Subcutaneous adipose tissue (tissue), 4 donors: Measurements from ENCODE around the gene FEN1. TPM values are rescaled to one million over a fixed set of nuclear protein-coding genes. Genes with fewer than 3 reads are reported as not detected.

ENCODE experiments used
- CTCF ChIP-seq: fragments of 450-650 bp; IDR thresholded peaks from one replicate; pipeline ENCODE4 v1.5.1; 2016; ENCODE audit warnings: low read depth, mild to moderate bottlenecking, control low read depth, antibody characterized with exemption, moderate library complexity
- total RNA-seq, 4 donors: library from RNA; depleted of rRNA; stranded (reverse); fragments of >200 nt; gene quantifications; one replicate each; pipeline ENCODE4 v1.1.0, GENCODE V29; 2016

FEN1 gene
- total RNA-seq, 4 donors from 2014 or later: 4.9 to 7.7 (median 6.3) TPM

GRCh38 chr11:61838501-61838900 is 45.8 kb downstream of the FEN1 start:
- no peak for TF ChIP-seq CTCF

GRCh38 chr11:61838921-61839320 is 46.2 kb downstream of the FEN1 start:
- no peak for TF ChIP-seq CTCF

DNA sequence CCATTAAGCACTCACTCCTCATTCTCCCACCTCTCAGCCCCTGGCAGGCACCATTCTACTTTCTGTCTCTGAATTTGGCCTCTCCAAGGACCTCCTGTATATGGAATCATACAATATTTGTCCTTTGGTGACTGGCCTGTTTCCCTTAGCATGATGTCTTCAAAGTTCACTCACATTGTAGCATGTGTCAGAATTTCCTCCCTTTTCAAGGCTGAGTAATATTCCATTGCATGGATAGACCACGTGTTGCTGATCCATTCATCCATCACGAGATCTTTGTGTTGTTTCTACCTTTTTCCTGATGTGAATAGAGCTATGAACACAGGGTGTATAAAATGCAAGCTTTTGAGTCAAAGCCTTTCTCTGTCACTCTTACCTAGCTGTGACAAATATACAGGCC is 47.0 kb downstream of the FEN1 start:
- TF ChIP-seq CTCF: no peak

GRCh38 chr11:61840371-61840770 is 47.7 kb downstream of the FEN1 start:
- TF ChIP-seq CTCF: no peak

DNA sequence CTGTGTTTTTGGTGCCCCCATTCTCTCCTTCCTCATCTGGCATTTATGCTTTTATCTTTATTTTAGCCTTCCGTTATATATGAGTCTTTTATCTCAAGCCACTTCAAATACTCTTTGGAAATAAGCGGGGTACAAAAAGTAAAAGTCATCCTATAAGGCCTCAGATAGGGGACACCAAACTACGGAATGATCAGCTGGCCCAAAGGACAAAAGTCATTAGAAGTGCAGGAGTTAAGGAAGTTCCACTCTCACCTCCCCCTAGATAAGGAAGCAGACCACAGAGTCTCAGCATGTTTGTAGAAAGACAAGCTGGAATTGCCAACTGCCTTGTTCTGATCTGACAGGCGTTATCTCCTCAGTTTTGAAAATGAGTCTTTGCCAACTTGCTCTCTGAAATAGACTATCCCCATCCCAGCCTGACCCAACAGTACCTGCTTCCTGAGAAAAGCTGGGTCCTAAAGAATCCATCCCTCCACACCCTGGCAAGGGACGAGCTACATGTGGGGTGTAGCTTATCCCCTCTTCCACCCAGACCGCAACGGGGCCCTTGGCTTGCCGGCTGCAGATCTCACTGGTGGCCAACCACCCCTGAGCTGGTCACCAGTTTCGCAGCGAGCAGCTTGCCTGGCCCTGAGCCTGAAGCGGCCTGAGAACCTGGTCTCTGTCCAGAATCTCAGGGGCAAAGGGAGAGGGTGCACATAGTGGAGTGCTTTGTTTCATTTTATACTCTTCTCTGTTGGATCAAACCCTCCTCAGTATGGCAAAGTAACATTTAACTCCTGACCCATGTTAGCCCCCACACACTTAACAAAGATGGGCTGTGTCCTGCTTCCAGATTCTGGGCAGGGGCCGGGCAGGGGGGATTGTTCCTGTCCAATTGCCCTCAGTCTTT is 49.2 kb downstream of the FEN1 start:
- no peak for TF ChIP-seq CTCF

GRCh38 chr11:61842528-61842820 is 49.8 kb downstream of the FEN1 start:
- TF ChIP-seq CTCF: no peak

DNA sequence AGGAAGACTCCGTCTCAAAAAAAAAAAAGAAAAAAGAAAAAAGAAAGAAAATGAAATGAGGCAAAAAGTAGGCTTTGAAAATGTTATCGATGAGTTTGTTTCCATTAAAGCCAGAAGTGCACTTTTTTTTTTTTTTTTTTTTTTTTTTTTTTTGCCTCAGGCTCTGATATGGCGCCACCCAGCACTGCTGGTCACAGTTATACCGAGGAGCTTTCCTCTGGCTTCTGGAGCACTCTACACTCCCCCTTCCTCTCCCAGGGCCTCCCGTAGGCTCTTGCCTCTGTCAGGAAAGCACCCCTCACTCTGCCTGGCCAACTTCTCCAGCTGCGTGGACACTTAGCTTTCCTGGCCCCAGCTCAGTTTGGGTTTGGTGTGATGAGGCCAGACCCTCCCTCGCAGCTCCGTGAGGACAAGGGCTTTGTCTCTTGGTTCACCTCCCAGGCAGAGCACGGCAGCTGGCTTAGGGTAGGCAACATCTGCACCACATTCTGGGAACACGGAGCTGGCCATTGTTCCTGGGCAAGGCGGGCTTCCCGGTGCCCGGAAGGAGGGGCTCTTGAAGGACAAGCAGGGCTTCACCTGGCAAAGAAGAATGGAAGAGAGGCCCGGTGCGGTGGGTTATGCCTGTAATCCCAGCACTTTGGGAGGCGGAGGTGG is 52.3 kb downstream of the FEN1 start:
- no peak for TF ChIP-seq CTCF
